Neuronal stem cell (in vitro differentiated cells): ENCODE measurements around the gene CPT1A.

Experiments used
- DNase-seq: peaks from one replicate; pipeline ENCODE4 v3.0.0-alpha.2; 2013; ENCODE audit warnings: low spot score
- H2AFZ ChIP-seq: one replicate; pipeline ENCODE4 v1.6.1; 2013; ENCODE audit warnings: mild to moderate bottlenecking, low read length, inconsistent platforms
- H2AK5ac ChIP-seq: 2 replicates; pipeline ENCODE4 v1.6.1; 2013; ENCODE audit warnings: low read depth, mild to moderate bottlenecking, inconsistent platforms, low read length, moderate library complexity, mixed read lengths
- H2BK120ac ChIP-seq: 2 replicates; pipeline ENCODE4 v1.6.1; 2013; ENCODE audit warnings: low read depth, mild to moderate bottlenecking, inconsistent platforms, low read length, moderate library complexity, mixed read lengths
- H2BK12ac ChIP-seq: one replicate; pipeline ENCODE4 v1.6.1; 2013; ENCODE audit warnings: low read length, inconsistent platforms
- H2BK15ac ChIP-seq: 2 replicates; pipeline ENCODE4 v1.6.1; 2013; ENCODE audit warnings: mild to moderate bottlenecking, low read length, inconsistent platforms, mixed read lengths
- H2BK5ac ChIP-seq: one replicate; pipeline ENCODE4 v1.6.1; 2013; ENCODE audit warnings: inconsistent platforms, mild to moderate bottlenecking, low read length, moderate library complexity
- H3K14ac ChIP-seq: one replicate; pipeline ENCODE4 v1.6.1; 2013; ENCODE audit warnings: low read length, inconsistent platforms
- H3K18ac ChIP-seq: 2 replicates; pipeline ENCODE4 v1.6.1; 2013; ENCODE audit warnings: low read length, inconsistent platforms
- H3K23ac ChIP-seq: 2 replicates; pipeline ENCODE4 v1.6.1; 2013; ENCODE audit warnings: low read depth, mild to moderate bottlenecking, mixed read lengths, low read length, inconsistent platforms; ENCODE audit not compliant: poor library complexity
- H3K27ac ChIP-seq: replicated peaks from 3 replicates; pipeline ENCODE4 v1.5.1; 2013; ENCODE audit warnings: low read length, inconsistent platforms
- H3K27me3 ChIP-seq, 3 experiments: 2 replicates each; pipeline ENCODE4 v1.6.1; 2013; ENCODE audit warnings: low read length in 3 of 3, mild to moderate bottlenecking in 2 of 3, inconsistent platforms in 1 of 3, low read depth in 1 of 3, mixed read lengths in 1 of 3, moderate library complexity in 1 of 3; ENCODE audit not compliant: control insufficient read depth in 3 of 3, insufficient read depth in 3 of 3
- H3K36me3 ChIP-seq, 2 donors: replicated peaks in 1 of 2; 2 replicates each; pipeline ENCODE4 v1.6.1; 2013; ENCODE audit warnings: low read length in 2 of 2; ENCODE audit not compliant: control insufficient read depth in 2 of 2, insufficient read depth in 2 of 2
- H3K4ac ChIP-seq: 2 replicates; pipeline ENCODE4 v1.6.1; 2013; ENCODE audit warnings: inconsistent platforms, mild to moderate bottlenecking, low read length, moderate library complexity
- H3K4me1 ChIP-seq, 2 donors: 1 replicate in 1 of 2; 2 replicates in 1 of 2; pipeline ENCODE4 v1.6.1; 2013; ENCODE audit warnings: low read length in 2 of 2, low read depth in 1 of 2; ENCODE audit not compliant: control insufficient read depth in 2 of 2, insufficient read depth in 1 of 2
- H3K4me2 ChIP-seq: one replicate; pipeline ENCODE4 v1.6.1; 2013; ENCODE audit warnings: mild to moderate bottlenecking, low read length, inconsistent platforms; ENCODE audit not compliant: insufficient read depth, poor library complexity, severe bottlenecking
- H3K4me3 ChIP-seq, 2 donors: 2 replicates each; pipeline ENCODE4 v1.5.1; 2013; ENCODE audit warnings: low read length in 2 of 2, mild to moderate bottlenecking in 2 of 2, inconsistent platforms in 1 of 2, moderate library complexity in 1 of 2
- H3K79me1 ChIP-seq: one replicate; pipeline ENCODE4 v1.6.1; 2013; ENCODE audit warnings: low read depth, mild to moderate bottlenecking, inconsistent platforms, low read length, moderate library complexity
- H3K9ac ChIP-seq: one replicate; pipeline ENCODE4 v1.6.1; 2013; ENCODE audit warnings: mild to moderate bottlenecking, low read depth, low read length, inconsistent platforms; ENCODE audit not compliant: poor library complexity
- H3K9me3 ChIP-seq, 2 donors: replicated peaks in 1 of 2; 2 replicates each; pipeline versions ENCODE3 to v1.6.1; 2013; ENCODE audit warnings: low read length in 2 of 2, mild to moderate bottlenecking in 2 of 2, inconsistent platforms in 1 of 2, low read depth in 1 of 2, mixed read lengths in 1 of 2, moderate library complexity in 1 of 2; ENCODE audit not compliant: control insufficient read depth in 2 of 2, insufficient read depth in 1 of 2
- H4K8ac ChIP-seq: one replicate; pipeline ENCODE4 v1.6.1; 2013; ENCODE audit warnings: low read depth, mild to moderate bottlenecking, inconsistent platforms, low read length, moderate library complexity
- H4K91ac ChIP-seq: one replicate; pipeline ENCODE4 v1.6.1; 2013; ENCODE audit warnings: low read length, low read depth, mild to moderate bottlenecking, inconsistent platforms; ENCODE audit not compliant: poor library complexity
- WGBS, 2 donors: extraction: QIAGEN DNeasy Blood & Tissue Kit; methylation state at CpG; one replicate each; pipeline ENCODE4 v1.1.7; 2013; ENCODE audit warnings: missing lambda C conversion rate in 2 of 2, mixed read lengths in 1 of 2; ENCODE audit not compliant: insufficient read length in 2 of 2, insufficient replicate concordance in 1 of 2; ENCODE audit errors: extremely low coverage in 2 of 2; 5-methylcytosine and 5-hydroxymethylcytosine counted together

The CPT1A gene

DNA sequence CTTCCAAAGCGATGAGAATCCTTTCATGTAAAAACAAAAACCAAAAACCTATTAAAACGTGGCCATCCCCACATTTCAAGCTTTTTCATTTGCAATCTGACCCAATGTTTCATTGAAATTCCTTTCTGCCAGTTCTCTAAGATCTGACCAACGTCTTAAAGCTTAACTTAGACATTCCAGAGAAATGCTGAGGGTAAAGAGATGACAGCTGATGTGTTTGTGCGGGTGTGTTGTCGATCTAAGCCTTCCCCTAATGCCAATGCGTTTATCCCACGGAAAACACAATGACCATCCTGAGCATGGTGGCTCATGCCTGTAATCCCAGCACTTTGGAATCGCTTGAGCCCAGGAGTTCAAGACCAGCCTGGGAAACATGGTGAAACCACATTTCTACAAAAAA lies 84.0 kb downstream of the CPT1A start:
- Histone ChIP-seq H2BK15ac (no peak overlapping the region), H3K18ac (no peak overlapping the region), H2AFZ (no peak overlapping the region), H2BK5ac (no peak overlapping the region), H2BK120ac (no peak overlapping the region), H3K4me2 (no peak overlapping the region), H3K4ac (no peak overlapping the region), H3K27ac (no peak overlapping the region), H4K8ac (no peak overlapping the region), H2BK12ac (no peak overlapping the region), H3K4me3 (no peak overlapping the region), H3K79me1 (no peaks in the 10 kb centered on the region), H3K36me3 (no peaks in the 10 kb centered on the region), H2AK5ac (no peak overlapping the region), H3K9ac (no peak overlapping the region), H3K27me3 (no peaks in the 10 kb centered on the region), H3K9me3 (no peaks in the 10 kb centered on the region), H3K4me1 (no peaks in the 10 kb centered on the region), H3K14ac (no peak overlapping the region), H4K91ac (no peak overlapping the region), H3K23ac (no peak overlapping the region)
- no CpG with 5 or more reads among the region's 8 CpGs for WGBS, 2 donors
- no peak for DNase-seq

DNA sequence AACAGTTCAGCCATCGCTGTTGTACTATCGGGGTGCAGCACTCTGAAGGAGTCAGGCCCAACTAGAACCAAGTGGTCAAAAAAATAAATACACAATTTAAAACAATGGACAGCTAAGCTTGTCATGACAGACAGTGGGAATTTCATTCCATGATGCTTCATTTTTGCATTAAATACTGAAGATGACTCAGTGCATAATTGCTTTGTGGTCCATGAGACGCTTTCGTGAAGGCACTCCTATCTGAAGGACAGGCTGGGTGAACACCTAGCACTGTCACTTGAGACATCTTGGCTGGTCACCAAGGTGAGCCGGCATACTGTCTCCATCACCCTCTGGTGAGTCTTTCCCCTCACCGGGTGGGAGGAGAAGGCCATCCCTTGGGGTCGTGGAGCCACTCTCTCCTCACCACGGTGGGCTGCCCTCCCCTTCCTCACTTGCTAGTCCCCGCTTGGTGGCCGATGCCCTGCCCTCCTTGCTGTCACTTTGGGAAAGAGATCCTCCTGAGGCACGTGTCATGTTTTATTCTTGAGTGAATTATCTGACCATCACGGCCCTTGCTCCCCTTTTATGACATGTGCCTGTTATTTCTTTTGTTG lies 85.4 kb downstream of the CPT1A start:
- WGBS, 2 donors, result no CpG with 5 or more reads among the region's 12 CpGs
- H2AFZ ChIP-seq, result no peak overlapping the region
- H2BK15ac ChIP-seq, result no peak overlapping the region
- H3K23ac ChIP-seq, result no peak overlapping the region
- no peak overlapping the region for H4K91ac ChIP-seq
- H3K4me2 ChIP-seq, result no peak overlapping the region
- no peak overlapping the region for H3K9ac ChIP-seq
- no peak overlapping the region for H4K8ac ChIP-seq
- no peak overlapping the region for H3K4me3 ChIP-seq
- no peak overlapping the region for H3K14ac ChIP-seq
- DNase-seq, result no peak
- no peak overlapping the region for H3K27ac ChIP-seq
- no peak overlapping the region for H2AK5ac ChIP-seq
- H3K18ac ChIP-seq, result no peak overlapping the region
- no peak overlapping the region for H2BK5ac ChIP-seq
- H3K4ac ChIP-seq, result no peak overlapping the region
- no peaks in the 10 kb centered on the region for H3K36me3 ChIP-seq
- no peaks in the 10 kb centered on the region for H3K9me3 ChIP-seq
- no peaks in the 10 kb centered on the region for H3K79me1 ChIP-seq
- no peak overlapping the region for H2BK120ac ChIP-seq
- H3K4me1 ChIP-seq, result no peaks in the 10 kb centered on the region
- no peak overlapping the region for H2BK12ac ChIP-seq
- H3K27me3 ChIP-seq, result no peaks in the 10 kb centered on the region

DNA sequence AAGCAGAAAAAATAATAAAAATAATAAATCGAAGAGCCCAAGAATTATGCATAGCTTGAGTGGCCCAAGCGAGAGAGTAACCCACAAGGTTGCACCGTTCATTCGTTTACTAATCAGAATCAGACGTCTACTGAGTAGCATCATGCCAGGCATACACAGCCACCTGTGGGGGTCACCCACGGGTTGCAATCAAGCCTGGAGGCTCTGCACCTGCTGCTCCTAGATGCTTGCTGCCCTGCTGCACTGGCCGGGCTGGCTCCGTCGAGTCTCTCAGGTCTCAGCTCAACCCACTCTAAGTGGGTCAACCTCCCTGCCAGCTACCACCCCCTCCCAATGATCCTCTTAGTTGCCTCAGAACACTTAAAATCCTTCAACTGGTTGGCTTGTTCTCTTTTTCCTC lies 88.4 kb downstream of the CPT1A start:
- Histone ChIP-seq H3K27me3 (peaks cover 0 to 11% (median 0%) of the 10 kb centered on the region in 3 experiments), H2BK15ac (no peak overlapping the region), H3K14ac (no peak overlapping the region), H3K4me3 (no peak overlapping the region), H3K27ac (no peak overlapping the region), H3K4ac (no peak overlapping the region), H3K79me1 (no peaks in the 10 kb centered on the region), H3K9me3 (no peaks in the 10 kb centered on the region), H3K23ac (no peak overlapping the region), H3K4me1 (peaks cover 5 to 15% of the 10 kb centered on the region in 2 donors), H2AK5ac (peak overlapping the region; percentile 18), H2AFZ (no peak overlapping the region), H4K91ac (no peak overlapping the region), H3K36me3 (no peaks in the 10 kb centered on the region), H3K9ac (no peak overlapping the region), H3K18ac (no peak overlapping the region), H4K8ac (no peak overlapping the region), H3K4me2 (no peak overlapping the region), H2BK120ac (no peak overlapping the region), H2BK12ac (no peak overlapping the region), H2BK5ac (no peak overlapping the region)
- no CpG with 5 or more reads among the region's 9 CpGs for WGBS, 2 donors
- DNase-seq, result no peak

DNA sequence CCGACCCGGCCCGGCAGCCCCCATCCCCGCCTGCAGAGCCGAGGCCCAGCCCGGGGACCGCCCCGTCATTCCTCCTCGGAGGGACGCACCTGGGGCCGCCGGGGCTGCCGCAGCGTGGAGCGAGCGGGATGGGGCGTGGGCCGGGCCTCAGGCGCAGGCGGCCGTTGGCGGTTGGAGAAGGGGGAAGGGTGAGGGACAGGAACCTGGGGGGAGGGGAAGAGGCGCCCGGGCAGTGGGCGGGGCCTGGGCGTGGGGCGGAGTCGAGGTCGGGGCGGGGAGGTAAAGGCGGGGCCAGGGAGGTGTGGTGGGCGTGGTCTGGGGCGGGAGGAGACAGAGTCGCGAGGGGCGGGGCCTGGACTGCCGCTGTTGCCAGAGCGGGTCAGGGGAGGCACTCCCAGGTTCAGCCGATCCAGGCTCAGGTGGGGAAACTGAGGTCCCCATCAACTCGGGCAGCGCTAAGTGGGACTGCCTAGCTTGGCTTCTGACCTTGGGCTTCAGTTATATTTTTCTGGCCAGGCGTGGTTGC lies 90.3 kb downstream of the CPT1A start, which contains the start of gene TESMIN:
TESMIN (minus strand) TSS at position 190 of the 526 bp plus-strand sequence. CDS start 860 bp downstream, outside the sequence.
- peak within 1 kb of the TSS; percentile 96 for H3K18ac ChIP-seq
- peak within 1 kb of the TSS; percentile 5 for H2BK120ac ChIP-seq
- peak within 1 kb of the TSS; percentile 76 for H3K4me2 ChIP-seq
- H3K14ac ChIP-seq, result peak within 1 kb of the TSS; percentile 79
- H3K27me3 ChIP-seq, result peaks cover 0 to 11% (median 0%) of the 10 kb centered on the region in 3 experiments
- peaks cover 5 to 20% of the 10 kb centered on the region in 2 donors for H3K4me1 ChIP-seq
- no peak within 1 kb of the TSS for H2AFZ ChIP-seq
- peak; percentile 84 for DNase-seq
- peak within 1 kb of the TSS; percentile 93 for H2BK15ac ChIP-seq
- peak within 1 kb of the TSS; percentile 98 for H3K23ac ChIP-seq
- H3K9me3 ChIP-seq, result no peaks in the 10 kb centered on the region
- no CpG with 5 or more reads among the region's 42 CpGs for WGBS, 2 donors
- H3K27ac ChIP-seq, result no peak within 1 kb of the TSS
- H2BK5ac ChIP-seq, result no peak within 1 kb of the TSS
- H4K91ac ChIP-seq, result no peak within 1 kb of the TSS
- no peak within 1 kb of the TSS for H2BK12ac ChIP-seq
- H2AK5ac ChIP-seq, result peak within 1 kb of the TSS; percentile 54
- H3K79me1 ChIP-seq, result no peaks in the 10 kb centered on the region
- peak within 1 kb of the TSS in 1 of 2 donors; percentile 85 for H3K4me3 ChIP-seq
- H4K8ac ChIP-seq, result peak within 1 kb of the TSS; percentile 26
- H3K4ac ChIP-seq, result no peak within 1 kb of the TSS
- H3K9ac ChIP-seq, result no peak within 1 kb of the TSS
- H3K36me3 ChIP-seq, result no peaks in the 10 kb centered on the region
